HCEC 1CT (cell line): ENCODE measurements around the gene ZEB1.
"Not testable (repeated sequence)": the region's sequence is repeated elsewhere in the genome, so short reads cannot be mapped to it uniquely, and the experiment has no call there.

Source experiments
- DNase-seq: peaks from one replicate; pipeline ENCODE4 v3.0.0-alpha.2; 2017

ZEB1 gene

GRCh38 chr10:31427334-31427733 is 108.3 kb downstream of the ZEB1 start:
- DNase-seq: peak; percentile 69

GRCh38 chr10:31428499-31428898 is 109.5 kb downstream of the ZEB1 start:
- not testable (repeated sequence) for DNase-seq

- DNase-seq: no peak
Measured at GRCh38 chr10:31431021-31431420, 112.0 kb downstream of the ZEB1 start.

GRCh38 chr10:31437959-31438358 is 118.9 kb downstream of the ZEB1 start:
- DNase-seq: no peak

GRCh38 chr10:31451766-31452165 is 132.8 kb downstream of the ZEB1 start:
- no peak for DNase-seq

- no peak for DNase-seq
Measured at GRCh38 chr10:31456468-31456867, 137.5 kb downstream of the ZEB1 start.

- no peak for DNase-seq
Measured at GRCh38 chr10:31457858-31458257, 138.8 kb downstream of the ZEB1 start.

- no peak for DNase-seq
Measured at GRCh38 chr10:31458974-31459373, 140.0 kb downstream of the ZEB1 start.

- DNase-seq: no peak
Measured at GRCh38 chr10:31460242-31460641, 141.2 kb downstream of the ZEB1 start.

GRCh38 chr10:31464552-31464951 is 145.5 kb downstream of the ZEB1 start:
- DNase-seq: no peak

GRCh38 chr10:31466313-31466712 is 147.3 kb downstream of the ZEB1 start:
- DNase-seq: no peak

- DNase-seq: no peak
Measured at GRCh38 chr10:31467791-31468535, 148.9 kb downstream of the ZEB1 start.

GRCh38 chr10:31468536-31468859 is 149.5 kb downstream of the ZEB1 start:
- no peak for DNase-seq

- DNase-seq: no peak
Measured at GRCh38 chr10:31475519-31475918, 156.5 kb downstream of the ZEB1 start.

GRCh38 chr10:31476088-31476487 is 157.1 kb downstream of the ZEB1 start:
- no peak for DNase-seq

GRCh38 chr10:31477584-31477983 is 158.6 kb downstream of the ZEB1 start:
- DNase-seq: no peak

- DNase-seq: no peak
Measured at GRCh38 chr10:31479752-31480151, 160.7 kb downstream of the ZEB1 start.

GRCh38 chr10:31483546-31483945 is 164.5 kb downstream of the ZEB1 start:
- no peak for DNase-seq

GRCh38 chr10:31484431-31485135 is 165.6 kb downstream of the ZEB1 start:
- no peak for DNase-seq

GRCh38 chr10:31490858-31491504 is 172.0 kb downstream of the ZEB1 start:
- DNase-seq: peak; percentile 68

GRCh38 chr10:31507427-31507826 is 188.4 kb downstream of the ZEB1 start:
- no peak for DNase-seq

GRCh38 chr10:31508234-31508633 is 189.2 kb downstream of the ZEB1 start:
- DNase-seq: no peak

- DNase-seq: peak; percentile 66
Measured at GRCh38 chr10:31508882-31509281, 189.9 kb downstream of the ZEB1 start.

GRCh38 chr10:31509989-31510388 is 191.0 kb downstream of the ZEB1 start:
- DNase-seq: no peak
